ENCODE results near the gene STAT2. TPM values are rescaled to one million over a fixed set of nuclear protein-coding genes. Genes with fewer than 3 reads are reported as not detected.
A peak's percentile ranks its signal among the peaks of the same experiment; 100 is the strongest.

STAT2 gene
- total and polyA plus RNA-seq, 2 of the 13 experiments (the other 11 are each of a cell fraction or from before 2014, with no cell fraction given): 43.5 to 84.6 TPM

DNA sequence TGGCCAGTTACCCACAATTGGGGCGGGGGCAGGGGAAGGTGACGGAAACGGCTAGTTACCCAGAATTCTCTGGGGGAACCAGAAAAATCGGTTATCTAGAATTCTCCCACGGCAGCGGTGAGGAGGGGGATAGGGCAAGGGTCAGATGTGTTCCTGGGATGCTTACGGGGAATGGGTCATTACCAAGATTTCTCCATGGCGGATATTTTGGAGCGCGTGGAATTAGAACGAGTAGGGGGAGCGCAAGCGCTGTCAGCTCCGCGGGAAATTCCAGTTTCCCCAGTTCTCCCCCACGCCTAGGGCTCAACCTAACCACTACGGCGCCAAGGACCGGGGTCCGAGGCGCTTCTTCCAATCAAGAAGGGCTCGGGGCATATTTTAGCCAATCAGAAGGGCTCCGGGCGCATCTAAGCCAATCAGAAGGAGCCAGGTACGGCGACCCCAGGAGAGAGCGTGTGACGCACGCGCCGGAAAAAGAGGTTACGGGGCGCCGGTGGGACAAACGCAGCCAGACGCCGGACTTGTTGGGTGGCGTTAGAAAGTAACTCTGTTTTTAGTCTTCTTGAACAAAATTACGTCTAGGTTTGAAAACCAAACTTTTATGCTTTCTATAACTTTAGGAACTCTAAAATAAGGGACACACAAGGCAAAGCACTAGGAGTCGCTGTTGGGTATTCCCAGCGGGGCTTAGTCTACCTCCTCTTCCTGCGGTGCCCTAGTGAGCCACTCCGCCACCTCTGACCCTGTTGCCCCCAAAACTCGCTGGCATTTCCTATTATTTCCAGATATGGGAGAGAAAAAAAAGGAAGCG, 26.0 kb downstream of the STAT2 start, which contains the start of gene PAN2 (continued):
- TF ChIP-seq ZBTB40 (IDR thresholded peaks at IDR 0.05) (no peak), ZBTB40 (CRISPR knock-in tag; IDR thresholded peaks at IDR 0.05) (peak; percentile 67; the same call in 1 of the 2 replicates), NAIF1 (CRISPR knock-in tag; IDR thresholded peaks at IDR 0.05; ENCODE audit: borderline replicate concordance) (peak; percentile 88), ZBTB37 (CRISPR knock-in tag; IDR thresholded peaks at IDR 0.05) (0 out of 2 replicates have a peak, but pooled peaks have one; percentile 33), BHLHE40 (IDR thresholded peaks at IDR 0.05; ENCODE audit: low read length) (no peak), AGO2 (optimal IDR thresholded peaks at IDR 0.05; ENCODE audit: low read depth, low read length) (no peak), TRAFD1 (CRISPR knock-in tag; IDR thresholded peaks at IDR 0.05; ENCODE audit: borderline replicate concordance) (0 out of 2 replicates have a peak, but pooled peaks have one; percentile 36), ZNF563 (CRISPR knock-in tag; IDR thresholded peaks at IDR 0.05) (peak; percentile 51; the same call in 1 of the 2 replicates), ELF4 (CRISPR knock-in tag; IDR thresholded peaks at IDR 0.05; ENCODE audit: borderline replicate concordance) (peak; percentile 91), TAF1 (CRISPR knock-in tag; IDR thresholded peaks at IDR 0.05) (peak; percentile 50; the same call in 1 of the 2 replicates), SMARCE1 (IDR thresholded peaks at IDR 0.05; ENCODE audit: borderline replicate concordance) (no peak)
- TF ChIP-seq, protein P1, sequence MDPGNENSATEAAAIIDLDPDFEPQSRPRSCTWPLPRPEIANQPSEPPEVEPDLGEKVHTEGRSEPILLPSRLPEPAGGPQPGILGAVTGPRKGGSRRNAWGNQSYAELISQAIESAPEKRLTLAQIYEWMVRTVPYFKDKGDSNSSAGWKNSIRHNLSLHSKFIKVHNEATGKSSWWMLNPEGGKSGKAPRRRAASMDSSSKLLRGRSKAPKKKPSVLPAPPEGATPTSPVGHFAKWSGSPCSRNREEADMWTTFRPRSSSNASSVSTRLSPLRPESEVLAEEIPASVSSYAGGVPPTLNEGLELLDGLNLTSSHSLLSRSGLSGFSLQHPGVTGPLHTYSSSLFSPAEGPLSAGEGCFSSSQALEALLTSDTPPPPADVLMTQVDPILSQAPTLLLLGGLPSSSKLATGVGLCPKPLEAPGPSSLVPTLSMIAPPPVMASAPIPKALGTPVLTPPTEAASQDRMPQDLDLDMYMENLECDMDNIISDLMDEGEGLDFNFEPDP (CRISPR knock-in tag; conservative IDR thresholded peaks at IDR 0.05): 0 out of 2 replicates have a peak, but pooled peaks have one; percentile 44
